ENCODE data around the gene NTM.
"Not testable (repeated sequence)": the region's sequence is repeated elsewhere in the genome, so short reads cannot be mapped to it uniquely, and the experiment has no call there.

Gene NTM

GRCh38 chr11:132318421-132319157 lies 948.2 kb downstream of the NTM start:
- Histone ChIP-seq H4K20me1 (ENCODE audit: insufficient read depth, low read length, poor library complexity, severe bottlenecking) (no peaks in the 10 kb centered on the region), H2AFZ (ENCODE audit: low read length) (no peak overlapping the region), H3K36me3 (ENCODE audit: insufficient read depth, low read length) (no peaks in the 10 kb centered on the region), H3K4me1 (ENCODE audit: insufficient read depth, low read length, poor library complexity, severe bottlenecking) (no peaks in the 10 kb centered on the region), H3K9me3 (ENCODE audit: insufficient read depth, low read depth, low read length) (no peaks in the 10 kb centered on the region), H3K9ac (ENCODE audit: low read depth, low read length, poor library complexity, severe bottlenecking) (no peak overlapping the region), H3K79me2 (ENCODE audit: insufficient read depth, low read length) (no peaks in the 10 kb centered on the region), H3K27me3 (ENCODE audit: insufficient read depth, low read length, poor library complexity, severe bottlenecking) (no peaks in the 10 kb centered on the region), H3F3A (ENCODE audit: low read depth) (no peaks in the 10 kb centered on the region), H3K9me2 (replicated peaks; ENCODE audit: low read depth, low read length) (no peaks in the 10 kb centered on the region), H3K4me3 (ENCODE audit: low read length, poor library complexity, severe bottlenecking) (no peak overlapping the region), H3K4me2 (ENCODE audit: low read depth, low read length, poor library complexity, severe bottlenecking) (no peak overlapping the region)
- no peak for TF ChIP-seq EZH2phosphoT487 (IDR thresholded peaks at IDR 0.05; ENCODE audit: borderline replicate concordance)
- no peak for TF ChIP-seq CTCF (conservative IDR thresholded peaks at IDR 0.05; ENCODE audit: low read length)

DNA sequence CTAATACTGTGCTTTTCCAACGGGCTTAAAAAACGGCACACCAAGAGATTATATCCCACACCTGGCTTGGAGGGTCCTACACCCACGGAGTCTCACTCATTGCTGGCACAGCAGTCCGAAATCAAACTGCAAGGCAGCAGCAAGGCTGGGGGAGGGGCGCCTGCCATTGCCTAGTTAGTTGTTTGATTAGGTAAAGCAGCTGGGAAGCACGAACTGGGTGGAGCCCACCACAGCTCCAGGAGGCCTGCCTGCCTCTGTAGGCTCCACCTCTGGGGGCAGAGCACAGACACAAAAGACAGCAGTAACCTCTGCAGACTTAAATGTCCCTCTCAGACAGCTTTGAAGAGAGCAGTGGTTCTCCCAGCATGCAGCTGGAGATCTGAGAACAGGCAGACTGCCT lies 949.0 kb downstream of the NTM start:
- not testable (repeated sequence) for H2AFZ ChIP-seq (ENCODE audit: low read length); H3K9ac ChIP-seq (ENCODE audit: low read depth, low read length, poor library complexity, severe bottlenecking); H3K4me1 ChIP-seq (ENCODE audit: insufficient read depth, low read length, poor library complexity, severe bottlenecking); H3F3A ChIP-seq (ENCODE audit: low read depth); H3K4me3 ChIP-seq (ENCODE audit: low read length, poor library complexity, severe bottlenecking); H3K79me2 ChIP-seq (ENCODE audit: insufficient read depth, low read length); H3K36me3 ChIP-seq (ENCODE audit: insufficient read depth, low read length); H4K20me1 ChIP-seq (ENCODE audit: insufficient read depth, low read length, poor library complexity, severe bottlenecking); H3K9me2 ChIP-seq (replicated peaks; ENCODE audit: low read depth, low read length); H3K4me2 ChIP-seq (ENCODE audit: low read depth, low read length, poor library complexity, severe bottlenecking); H3K27me3 ChIP-seq (ENCODE audit: insufficient read depth, low read length, poor library complexity, severe bottlenecking); H3K9me3 ChIP-seq (ENCODE audit: insufficient read depth, low read depth, low read length)

- H3K4me3 ChIP-seq (ENCODE audit: low read length, poor library complexity, severe bottlenecking), result no peak overlapping the region
- H3K27me3 ChIP-seq (ENCODE audit: insufficient read depth, low read length, poor library complexity, severe bottlenecking), result no peaks in the 10 kb centered on the region
- no peak for TF ChIP-seq EZH2phosphoT487 (IDR thresholded peaks at IDR 0.05; ENCODE audit: borderline replicate concordance)
- no peak for TF ChIP-seq CTCF (conservative IDR thresholded peaks at IDR 0.05; ENCODE audit: low read length)
- no peaks in the 10 kb centered on the region for H3K4me1 ChIP-seq (ENCODE audit: insufficient read depth, low read length, poor library complexity, severe bottlenecking)
- H3K9me2 ChIP-seq (replicated peaks; ENCODE audit: low read depth, low read length), result no peaks in the 10 kb centered on the region
- no peaks in the 10 kb centered on the region for H4K20me1 ChIP-seq (ENCODE audit: insufficient read depth, low read length, poor library complexity, severe bottlenecking)
- no peaks in the 10 kb centered on the region for H3K36me3 ChIP-seq (ENCODE audit: insufficient read depth, low read length)
- no peak overlapping the region for H3K9ac ChIP-seq (ENCODE audit: low read depth, low read length, poor library complexity, severe bottlenecking)
- no peak overlapping the region for H3K4me2 ChIP-seq (ENCODE audit: low read depth, low read length, poor library complexity, severe bottlenecking)
- H3K9me3 ChIP-seq (ENCODE audit: insufficient read depth, low read depth, low read length), result no peaks in the 10 kb centered on the region; the same call in 1 of the 2 replicates
- H3F3A ChIP-seq (ENCODE audit: low read depth), result no peaks in the 10 kb centered on the region
- no peaks in the 10 kb centered on the region for H3K79me2 ChIP-seq (ENCODE audit: insufficient read depth, low read length)
- no peak overlapping the region for H2AFZ ChIP-seq (ENCODE audit: low read length)
These were observed 960.1 kb downstream of the NTM start for GRCh38 chr11:132330515-132330914.

DNA sequence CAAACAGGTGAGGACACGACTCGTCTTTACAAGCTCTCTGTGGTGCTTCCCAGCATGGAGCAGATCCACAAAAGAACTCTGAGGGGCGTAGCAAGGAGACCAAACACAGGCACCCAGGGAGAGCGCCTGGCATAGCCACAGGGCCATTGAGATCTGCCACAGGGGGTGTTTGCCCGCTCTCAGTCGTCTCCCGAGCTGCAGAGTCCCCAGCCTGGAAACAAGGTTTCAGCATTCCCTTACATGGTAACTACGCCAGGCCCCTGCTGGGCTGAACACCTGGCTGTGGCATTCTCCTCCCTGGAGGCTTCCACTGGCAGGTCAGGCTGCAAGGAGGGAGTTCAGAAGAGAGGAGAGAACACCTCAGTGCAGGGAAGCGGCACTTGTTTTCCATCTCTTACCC lies 962.1 kb downstream of the NTM start:
- no peak overlapping the region for H3K4me3 ChIP-seq (ENCODE audit: low read length, poor library complexity, severe bottlenecking)
- no peaks in the 10 kb centered on the region for H3K79me2 ChIP-seq (ENCODE audit: insufficient read depth, low read length)
- H3K4me2 ChIP-seq (ENCODE audit: low read depth, low read length, poor library complexity, severe bottlenecking), result no peak overlapping the region
- TF ChIP-seq CTCF (conservative IDR thresholded peaks at IDR 0.05; ENCODE audit: low read length), result no peak
- H3K4me1 ChIP-seq (ENCODE audit: insufficient read depth, low read length, poor library complexity, severe bottlenecking), result no peaks in the 10 kb centered on the region
- no peaks in the 10 kb centered on the region for H3K9me2 ChIP-seq (replicated peaks; ENCODE audit: low read depth, low read length)
- H3K27me3 ChIP-seq (ENCODE audit: insufficient read depth, low read length, poor library complexity, severe bottlenecking), result no peaks in the 10 kb centered on the region
- H3F3A ChIP-seq (ENCODE audit: low read depth), result no peaks in the 10 kb centered on the region
- no peaks in the 10 kb centered on the region for H3K36me3 ChIP-seq (ENCODE audit: insufficient read depth, low read length)
- no peaks in the 10 kb centered on the region for H4K20me1 ChIP-seq (ENCODE audit: insufficient read depth, low read length, poor library complexity, severe bottlenecking)
- H3K9ac ChIP-seq (ENCODE audit: low read depth, low read length, poor library complexity, severe bottlenecking), result no peak overlapping the region
- H2AFZ ChIP-seq (ENCODE audit: low read length), result no peak overlapping the region
- H3K9me3 ChIP-seq (ENCODE audit: insufficient read depth, low read depth, low read length), result no peaks in the 10 kb centered on the region; the same call in 1 of the 2 replicates

Measured in Loucy (cell line).